ENCODE measurements around the gene APOBEC4.
A peak's percentile ranks its signal among the peaks of the same experiment; 100 is the strongest.
"Not testable (repeated sequence)": the region's sequence is repeated elsewhere in the genome, so short reads cannot be mapped to it uniquely, and the experiment has no call there.

APOBEC4 gene

DNA sequence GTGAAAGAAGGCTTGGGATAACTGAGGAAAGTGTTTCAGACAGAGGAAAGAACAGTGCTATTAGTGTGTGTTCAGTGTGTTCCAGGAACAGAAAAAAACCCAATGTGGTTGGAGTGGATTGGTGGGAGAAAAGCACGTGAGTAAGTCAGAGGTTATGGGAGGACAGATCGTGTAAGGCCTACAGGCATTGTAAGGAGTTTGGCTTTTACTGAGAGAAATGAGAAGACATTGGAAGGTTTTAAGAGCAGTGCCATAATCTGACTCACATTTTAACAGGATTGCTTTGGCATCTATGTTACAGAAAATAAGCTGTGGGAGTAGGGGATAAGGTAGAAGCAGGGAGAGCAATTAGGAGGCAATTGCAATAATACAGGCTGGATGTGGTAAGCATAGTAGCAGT is 22.4 kb downstream of the APOBEC4 start:
- no peak overlapping the region for H3K4me3 Mint-ChIP-seq
- peak overlapping the region; percentile 56 for H3K27ac Mint-ChIP-seq
- TF ChIP-seq, protein P1, sequence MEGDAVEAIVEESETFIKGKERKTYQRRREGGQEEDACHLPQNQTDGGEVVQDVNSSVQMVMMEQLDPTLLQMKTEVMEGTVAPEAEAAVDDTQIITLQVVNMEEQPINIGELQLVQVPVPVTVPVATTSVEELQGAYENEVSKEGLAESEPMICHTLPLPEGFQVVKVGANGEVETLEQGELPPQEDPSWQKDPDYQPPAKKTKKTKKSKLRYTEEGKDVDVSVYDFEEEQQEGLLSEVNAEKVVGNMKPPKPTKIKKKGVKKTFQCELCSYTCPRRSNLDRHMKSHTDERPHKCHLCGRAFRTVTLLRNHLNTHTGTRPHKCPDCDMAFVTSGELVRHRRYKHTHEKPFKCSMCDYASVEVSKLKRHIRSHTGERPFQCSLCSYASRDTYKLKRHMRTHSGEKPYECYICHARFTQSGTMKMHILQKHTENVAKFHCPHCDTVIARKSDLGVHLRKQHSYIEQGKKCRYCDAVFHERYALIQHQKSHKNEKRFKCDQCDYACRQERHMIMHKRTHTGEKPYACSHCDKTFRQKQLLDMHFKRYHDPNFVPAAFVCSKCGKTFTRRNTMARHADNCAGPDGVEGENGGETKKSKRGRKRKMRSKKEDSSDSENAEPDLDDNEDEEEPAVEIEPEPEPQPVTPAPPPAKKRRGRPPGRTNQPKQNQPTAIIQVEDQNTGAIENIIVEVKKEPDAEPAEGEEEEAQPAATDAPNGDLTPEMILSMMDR (IDR thresholded peaks at IDR 0.05): no peak
- DNase-seq: no peak
- H3K4me1 Mint-ChIP-seq: peaks cover 39% of the 10 kb centered on the region
- H3K36me3 Mint-ChIP-seq (ENCODE audit: low read depth): peaks cover 33% of the 10 kb centered on the region
- H3K9me3 Mint-ChIP-seq: no peaks in the 10 kb centered on the region
- H3K27me3 Mint-ChIP-seq (ENCODE audit: low read depth, poor library complexity): no peaks in the 10 kb centered on the region

DNA sequence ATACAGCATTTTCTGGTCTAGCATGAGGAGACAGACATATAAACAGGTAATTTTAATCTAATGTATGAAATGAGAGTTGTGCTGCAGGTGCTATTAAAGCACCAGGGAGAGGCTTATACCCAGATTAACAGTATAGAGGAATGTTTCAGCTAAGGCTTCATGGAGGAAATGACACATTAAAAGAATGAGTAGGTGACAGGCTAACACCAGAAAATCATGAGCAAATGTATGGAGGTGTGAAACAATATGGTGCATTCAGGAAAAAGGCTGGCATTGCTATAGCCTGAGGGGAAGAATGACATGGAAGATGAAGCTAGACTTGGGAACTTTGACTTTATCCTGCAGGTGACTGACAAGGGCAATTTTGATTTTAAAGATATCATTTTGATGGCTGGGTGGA is 24.6 kb downstream of the APOBEC4 start:
- no peak overlapping the region for H3K4me3 Mint-ChIP-seq
- no peak overlapping the region for H3K27ac Mint-ChIP-seq
- H3K9me3 Mint-ChIP-seq: no peaks in the 10 kb centered on the region
- H3K4me1 Mint-ChIP-seq: peaks cover 25% of the 10 kb centered on the region
- peaks cover 33% of the 10 kb centered on the region for H3K36me3 Mint-ChIP-seq (ENCODE audit: low read depth)
- DNase-seq: no peak
- H3K27me3 Mint-ChIP-seq (ENCODE audit: low read depth, poor library complexity): no peaks in the 10 kb centered on the region
- TF ChIP-seq, protein P1 (IDR thresholded peaks at IDR 0.05): no peak

- Mint-ChIP-seq H3K4me1 (peaks cover 17% of the 10 kb centered on the region), H3K36me3 (ENCODE audit: low read depth) (peaks cover 29% of the 10 kb centered on the region)
- H3K27ac Mint-ChIP-seq; H3K27me3 Mint-ChIP-seq (ENCODE audit: low read depth, poor library complexity); H3K4me3 Mint-ChIP-seq; DNase-seq; H3K9me3 Mint-ChIP-seq: not testable (repeated sequence)
These were observed 26.9 kb downstream of the APOBEC4 start for GRCh38 chr1:183626236-183626635.

GRCh38 chr1:183622884-183623785 is 30.0 kb downstream of the APOBEC4 start:
- Mint-ChIP-seq H3K9me3 (no peaks in the 10 kb centered on the region), H3K27me3 (ENCODE audit: low read depth, poor library complexity) (no peaks in the 10 kb centered on the region), H3K27ac (peak overlapping the region; percentile 9), H3K36me3 (ENCODE audit: low read depth) (peaks cover 2% of the 10 kb centered on the region), H3K4me1 (peaks cover 9% of the 10 kb centered on the region), H3K4me3 (no peak overlapping the region)
- TF ChIP-seq, protein P1 (IDR thresholded peaks at IDR 0.05): peak; percentile 69
- peak; percentile 34 for DNase-seq

DNA sequence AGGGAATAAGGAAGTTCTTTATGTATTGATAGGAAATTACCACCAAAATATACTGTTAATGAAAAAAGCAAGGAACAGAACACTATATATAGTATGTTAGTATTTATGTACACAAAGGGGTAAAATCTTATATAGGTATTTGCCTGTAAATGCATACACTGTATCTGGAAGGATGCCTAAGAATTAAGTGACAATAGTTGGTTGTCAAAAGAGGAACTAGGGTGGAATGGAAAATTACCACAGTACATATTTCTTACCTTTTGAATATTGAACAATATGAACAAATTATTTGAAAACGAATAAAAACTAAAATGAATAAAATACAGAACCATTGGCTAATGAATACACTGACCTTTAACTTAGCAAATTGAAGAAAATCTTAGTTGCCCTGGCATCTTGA is 31.1 kb downstream of the APOBEC4 start:
- no peak for DNase-seq
- Mint-ChIP-seq H3K4me1 (peaks cover 9% of the 10 kb centered on the region), H3K4me3 (no peak overlapping the region), H3K27me3 (ENCODE audit: low read depth, poor library complexity) (no peaks in the 10 kb centered on the region), H3K27ac (no peak overlapping the region), H3K9me3 (no peaks in the 10 kb centered on the region), H3K36me3 (ENCODE audit: low read depth) (no peaks in the 10 kb centered on the region)
- TF ChIP-seq, protein P1 (IDR thresholded peaks at IDR 0.05): no peak

DNA sequence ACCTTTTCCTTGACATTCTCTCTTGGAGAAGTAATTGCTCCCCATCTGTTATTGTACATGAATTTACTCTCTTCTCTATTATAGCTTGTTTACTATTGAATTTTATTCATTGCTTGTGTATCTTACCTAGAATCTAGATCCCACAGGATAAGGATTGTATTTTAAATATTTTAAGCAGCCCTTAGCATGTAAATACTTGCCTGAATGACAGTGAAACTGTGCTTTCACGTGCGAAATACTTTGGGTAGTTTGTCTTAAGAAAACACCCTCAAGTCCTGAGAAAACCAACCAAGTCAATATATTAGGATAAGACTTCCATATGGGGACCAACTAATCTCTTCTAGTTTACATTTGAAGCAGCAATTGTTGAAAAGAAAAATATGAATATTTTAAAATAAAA is 32.8 kb downstream of the APOBEC4 start:
- Mint-ChIP-seq H3K36me3 (ENCODE audit: low read depth) (no peaks in the 10 kb centered on the region), H3K27me3 (ENCODE audit: low read depth, poor library complexity) (no peaks in the 10 kb centered on the region), H3K4me1 (peaks cover 9% of the 10 kb centered on the region), H3K4me3 (no peak overlapping the region), H3K9me3 (no peaks in the 10 kb centered on the region), H3K27ac (no peak overlapping the region)
- no peak for DNase-seq
- TF ChIP-seq, protein P1 (IDR thresholded peaks at IDR 0.05): no peak
